ENCODE results near the gene MRPL1.

GRCh38 chr4:77833126-77833724 lies 29.4 kb upstream of the MRPL1 start:
- TF ChIP-seq EZH2 (IDR thresholded peaks at IDR 0.05; ENCODE audit: low read length) (no peak), CTCF (optimal IDR thresholded peaks at IDR 0.05 in 1 of 3, IDR thresholded peaks at IDR 0.05 in 1 of 3, conservative IDR thresholded peaks at IDR 0.05 in 1 of 3; ENCODE audit: extremely low read depth in 1 of 3, insufficient read depth in 2 of 3, low read length in 3 of 3) (no peak)
